H1 (cell line): ENCODE results near the gene P3H2.

Source experiments
- CHD1 ChIP-seq: IDR thresholded peaks from 2 replicates; pipeline ENCODE4 v1.6.1; 2012; ENCODE audit warnings: low read depth, low read length, improper control_type of control experiment
- EP300 ChIP-seq, 2 experiments: IDR thresholded peaks; 1 replicate in 1 of 2; 2 replicates in 1 of 2; pipeline ENCODE4 v1.6.1; 2011 to 2012; ENCODE audit warnings: low read depth in 2 of 2, low read length in 2 of 2, mild to moderate bottlenecking in 2 of 2, borderline replicate concordance in 1 of 2, inconsistent platforms in 1 of 2, moderate library complexity in 1 of 2
- JUN ChIP-seq: IDR thresholded peaks from 2 replicates; pipeline ENCODE4 v1.6.1; 2011; ENCODE audit warnings: low read depth, mild to moderate bottlenecking, improper control_type of control experiment, low read length
- KDM4A ChIP-seq: IDR thresholded peaks from one replicate; pipeline ENCODE4 v1.7.1; 2012; ENCODE audit warnings: low read depth, mild to moderate bottlenecking, moderate library complexity, low read length, inconsistent platforms; ENCODE audit not compliant: severe bottlenecking
- POLR2A ChIP-seq, 2 experiments: IDR thresholded peaks; 1 replicate in 1 of 2; 2 replicates in 1 of 2; pipeline ENCODE4 v1.6.1; 2011; ENCODE audit warnings: low read depth in 2 of 2, low read length in 2 of 2, mild to moderate bottlenecking in 2 of 2; ENCODE audit errors: control extremely low read depth in 1 of 2
- SIRT6 ChIP-seq: IDR thresholded peaks from one replicate; pipeline ENCODE4 v1.7.1; 2012; ENCODE audit warnings: low read length, inconsistent platforms
- SUZ12 ChIP-seq: fragments of 200-600 bp; sonication (generic); IDR thresholded peaks from 2 replicates; pipeline ENCODE4 v1.6.1; 2012; ENCODE audit warnings: mild to moderate bottlenecking, inconsistent platforms, low read length, moderate library complexity, mixed read lengths
- ZNF274 ChIP-seq: IDR thresholded peaks from 2 replicates; pipeline ENCODE4 v1.7.0; 2012; ENCODE audit warnings: low read length, borderline replicate concordance; ENCODE audit errors: extremely low read depth
- TF ChIP-seq, protein P1 (sequence below), 3 experiments: IDR thresholded peaks; 1 replicate in 2 of 3; 2 replicates in 1 of 3; pipeline versions ENCODE4 v1.5.1 to v1.6.1; 2011; ENCODE audit warnings: low read length in 3 of 3, mild to moderate bottlenecking in 3 of 3, inconsistent platforms in 2 of 3, low read depth in 1 of 3, moderate library complexity in 1 of 3; ENCODE audit not compliant: insufficient read depth in 1 of 3; ENCODE audit errors: control extremely low read depth in 1 of 3
- TF ChIP-seq, protein P2 (sequence below): IDR thresholded peaks from 2 replicates; pipeline ENCODE4 v1.6.1; 2011; ENCODE audit warnings: low read length, improper control_type of control experiment

DNA sequence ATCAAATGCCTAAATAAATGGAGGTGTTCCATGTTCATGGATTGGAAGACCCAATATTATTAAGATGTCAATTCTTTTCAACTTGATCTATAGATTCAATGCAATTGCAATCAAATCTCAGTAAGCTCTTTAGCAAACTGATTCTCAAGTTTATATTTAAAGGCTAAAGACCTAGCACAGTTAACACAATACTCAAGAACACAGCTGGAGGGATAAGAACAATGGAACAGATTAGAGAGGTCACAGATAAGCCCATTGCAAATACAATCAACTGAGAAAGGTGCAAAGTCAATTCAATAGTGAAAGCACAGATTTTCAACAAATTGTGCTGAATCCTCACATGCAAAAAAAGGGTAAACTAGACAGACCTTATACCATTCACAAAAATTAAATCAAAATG lies 198.9 kb downstream of the P3H2 start:
- TF ChIP-seq KDM4A (no peak), SUZ12 (no peak), EP300 (IDR thresholded peaks at IDR 0.05; ENCODE audit: borderline replicate concordance in 1 of 2, low read depth in 2 of 2, low read length in 2 of 2) (no peak), SIRT6 (no peak), JUN (no peak), POLR2A (IDR thresholded peaks at IDR 0.05; ENCODE audit: control extremely low read depth in 1 of 2, low read depth in 2 of 2, low read length in 2 of 2) (no peak), ZNF274 (no peak), CHD1 (no peak)
- TF ChIP-seq, protein P1, sequence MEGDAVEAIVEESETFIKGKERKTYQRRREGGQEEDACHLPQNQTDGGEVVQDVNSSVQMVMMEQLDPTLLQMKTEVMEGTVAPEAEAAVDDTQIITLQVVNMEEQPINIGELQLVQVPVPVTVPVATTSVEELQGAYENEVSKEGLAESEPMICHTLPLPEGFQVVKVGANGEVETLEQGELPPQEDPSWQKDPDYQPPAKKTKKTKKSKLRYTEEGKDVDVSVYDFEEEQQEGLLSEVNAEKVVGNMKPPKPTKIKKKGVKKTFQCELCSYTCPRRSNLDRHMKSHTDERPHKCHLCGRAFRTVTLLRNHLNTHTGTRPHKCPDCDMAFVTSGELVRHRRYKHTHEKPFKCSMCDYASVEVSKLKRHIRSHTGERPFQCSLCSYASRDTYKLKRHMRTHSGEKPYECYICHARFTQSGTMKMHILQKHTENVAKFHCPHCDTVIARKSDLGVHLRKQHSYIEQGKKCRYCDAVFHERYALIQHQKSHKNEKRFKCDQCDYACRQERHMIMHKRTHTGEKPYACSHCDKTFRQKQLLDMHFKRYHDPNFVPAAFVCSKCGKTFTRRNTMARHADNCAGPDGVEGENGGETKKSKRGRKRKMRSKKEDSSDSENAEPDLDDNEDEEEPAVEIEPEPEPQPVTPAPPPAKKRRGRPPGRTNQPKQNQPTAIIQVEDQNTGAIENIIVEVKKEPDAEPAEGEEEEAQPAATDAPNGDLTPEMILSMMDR (IDR thresholded peaks at IDR 0.05; ENCODE audit: control extremely low read depth in 1 of 3, insufficient read depth in 1 of 3, low read depth in 1 of 3, low read length in 3 of 3), result no peak
- TF ChIP-seq, protein P2, sequence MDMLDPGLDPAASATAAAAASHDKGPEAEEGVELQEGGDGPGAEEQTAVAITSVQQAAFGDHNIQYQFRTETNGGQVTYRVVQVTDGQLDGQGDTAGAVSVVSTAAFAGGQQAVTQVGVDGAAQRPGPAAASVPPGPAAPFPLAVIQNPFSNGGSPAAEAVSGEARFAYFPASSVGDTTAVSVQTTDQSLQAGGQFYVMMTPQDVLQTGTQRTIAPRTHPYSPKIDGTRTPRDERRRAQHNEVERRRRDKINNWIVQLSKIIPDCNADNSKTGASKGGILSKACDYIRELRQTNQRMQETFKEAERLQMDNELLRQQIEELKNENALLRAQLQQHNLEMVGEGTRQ, result no peak
